HG03097 (cell line): ENCODE results near the gene SUPT16H.
"Not testable (repeated sequence)": the region's sequence is repeated elsewhere in the genome, so short reads cannot be mapped to it uniquely, and the experiment has no call there.

Source experiments
- ATAC-seq: cut with Tn5 transposase; IDR thresholded peaks from one replicate; pipeline ENCODE4 v1.9.1; 2021; ENCODE audit not compliant: unreplicated experiment, low FRiP score

SUPT16H gene

DNA sequence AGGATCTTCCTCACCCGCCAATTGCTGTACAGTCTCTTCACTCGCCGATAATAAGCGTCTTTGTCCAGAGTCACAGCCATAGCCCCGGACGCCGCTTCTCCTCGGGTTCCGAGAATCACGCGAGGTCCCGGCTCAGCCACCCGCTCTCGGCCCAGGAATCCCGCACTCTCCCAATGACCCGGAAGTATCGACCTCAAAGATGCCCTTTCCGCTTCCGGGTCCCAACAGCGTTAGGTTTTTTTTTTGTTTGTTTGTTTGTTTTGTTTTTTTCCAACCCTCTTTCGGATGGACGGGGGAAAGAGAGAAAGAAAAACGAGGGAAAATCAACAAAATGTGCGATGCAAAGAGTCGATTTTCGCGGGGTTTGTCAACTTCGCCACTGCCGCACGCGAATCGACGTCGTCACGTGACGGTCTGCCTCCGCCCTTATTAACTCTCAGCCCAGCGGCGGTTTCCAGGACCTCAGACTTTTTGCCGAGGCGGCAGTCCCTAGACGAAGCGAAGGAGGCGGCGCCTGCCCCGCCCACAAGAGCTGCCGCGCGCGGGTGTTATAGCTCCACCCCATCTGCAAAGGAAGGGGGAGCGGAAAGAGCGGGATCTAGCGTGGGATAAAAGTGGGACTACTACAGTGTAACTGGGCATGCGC, at the start of gene SUPT16H:
SUPT16H (minus strand) TSS at position 172 of the 646 bp plus-strand sequence; CDS start at position 80, 92 bp downstream.
- ATAC-seq: peak; percentile 84

DNA sequence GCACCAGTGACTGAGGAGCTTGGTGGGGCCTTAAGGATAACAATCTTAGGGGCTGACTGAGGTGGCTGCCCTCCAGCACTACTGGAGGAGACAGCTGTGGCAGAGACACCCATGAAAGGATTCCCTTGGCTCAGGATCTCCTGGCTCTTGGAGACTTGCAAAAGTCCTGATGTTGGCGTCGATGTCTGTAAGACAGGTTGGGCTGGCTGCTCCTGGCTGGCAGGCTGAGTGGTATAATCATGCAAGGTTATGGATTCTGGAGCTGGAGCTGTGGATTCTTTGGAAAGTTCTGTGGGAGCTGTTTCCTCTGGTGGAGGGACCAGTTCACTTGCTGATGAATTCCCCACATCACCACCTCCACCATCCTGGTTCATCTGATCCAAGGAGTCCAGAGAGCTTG, 47.3 kb upstream of the SUPT16H start:
- no peak for ATAC-seq

DNA sequence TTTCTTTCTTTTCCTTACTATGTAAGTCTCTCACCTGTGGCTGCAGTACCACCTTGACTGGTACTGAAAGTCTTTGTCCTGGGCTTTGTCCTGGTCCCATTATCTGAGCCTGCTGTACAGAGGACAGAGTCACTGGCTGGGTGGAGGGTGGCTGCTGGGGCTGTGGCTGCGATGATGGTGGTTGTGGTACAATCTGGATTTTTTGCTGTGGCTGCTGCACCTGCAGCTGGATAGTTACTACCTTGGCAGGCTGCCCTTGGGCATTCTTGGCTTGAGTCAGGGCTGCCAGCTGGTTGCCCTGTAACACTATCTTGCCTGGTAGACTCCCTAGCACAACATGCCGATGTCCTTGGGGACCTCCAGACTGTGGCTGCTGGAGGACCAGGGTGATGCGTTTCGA, 45.1 kb upstream of the SUPT16H start:
- ATAC-seq: no peak

DNA sequence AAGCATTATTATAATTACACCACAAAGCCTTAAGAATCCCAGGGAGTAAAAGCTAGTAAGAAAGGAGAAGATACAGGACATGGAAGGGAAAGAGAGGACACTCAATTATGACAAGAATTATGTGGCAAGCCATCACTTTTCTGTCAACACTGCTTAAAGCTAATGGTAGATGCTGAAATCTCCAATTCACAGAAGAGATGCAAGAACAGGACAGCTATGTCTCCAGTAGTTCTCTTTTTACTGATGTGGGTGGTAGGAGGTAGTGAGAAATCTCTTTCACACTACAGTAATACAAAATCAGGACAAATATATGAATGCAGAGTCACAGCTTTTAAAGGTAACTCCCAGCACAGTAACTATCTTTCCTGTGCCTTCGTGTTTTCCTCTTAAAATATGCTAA, 42.9 kb upstream of the SUPT16H start:
- ATAC-seq: no peak

DNA sequence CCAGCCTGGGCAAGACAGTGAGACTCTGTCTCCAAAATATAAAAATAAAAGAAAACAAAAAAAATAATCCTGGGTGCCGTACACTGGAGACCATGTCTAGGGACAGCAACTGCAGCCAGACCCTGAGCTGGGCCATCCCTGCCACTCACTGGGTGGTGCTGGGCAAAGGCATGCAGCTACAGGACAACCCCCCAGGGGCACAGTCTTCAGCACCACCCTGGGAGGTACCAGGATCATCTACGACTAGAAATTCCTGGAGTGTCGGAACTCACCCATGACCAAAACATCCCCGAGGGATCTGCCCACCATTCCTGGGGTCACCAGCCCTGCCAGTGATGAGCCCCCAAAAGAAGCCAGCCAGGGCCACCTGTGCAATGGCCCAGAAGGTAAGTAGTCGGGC, 35.7 kb upstream of the SUPT16H start:
- no peak for ATAC-seq

DNA sequence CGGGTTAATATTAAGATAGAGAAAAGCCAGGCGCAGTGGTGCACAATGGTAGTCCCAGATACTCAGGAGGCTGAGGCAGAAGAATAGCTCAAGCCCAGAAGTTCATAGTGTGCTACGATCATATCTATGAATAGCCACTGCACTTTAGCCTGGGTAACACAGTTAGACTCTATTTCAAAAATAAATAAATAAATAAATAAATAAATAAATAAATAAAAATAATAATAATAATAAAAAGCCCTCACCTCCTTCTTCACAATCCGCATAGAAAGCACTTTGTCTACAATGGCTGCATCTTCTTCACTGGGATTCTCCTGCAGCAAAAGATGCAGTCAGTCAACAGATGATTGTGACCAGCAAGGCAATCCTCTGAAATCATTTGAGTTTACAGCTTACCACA, 31.5 kb upstream of the SUPT16H start:
- ATAC-seq: no peak

DNA sequence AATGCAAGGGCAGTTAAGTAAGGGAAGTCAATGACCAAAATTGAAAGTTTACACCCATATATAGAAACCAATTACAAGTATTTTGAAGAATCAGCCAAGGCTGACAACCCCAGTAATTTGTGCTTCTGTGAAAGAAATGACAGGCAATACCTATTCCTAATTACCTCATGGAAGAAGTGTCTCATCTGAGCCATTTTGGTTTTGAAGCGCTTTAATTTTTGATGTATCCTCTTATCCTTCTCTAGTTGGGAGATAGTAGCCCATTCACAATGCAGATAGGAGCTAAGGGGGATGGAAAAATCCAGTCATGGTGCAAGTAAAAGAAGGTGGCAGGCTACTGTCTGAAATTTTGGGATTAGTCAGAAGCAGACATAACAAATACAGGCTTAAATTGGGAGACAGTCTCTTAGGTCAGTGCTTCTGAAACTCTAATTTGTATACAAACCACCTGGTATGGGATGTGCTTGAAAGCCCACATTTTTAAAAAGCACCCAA, 30.4 kb upstream of the SUPT16H start:
- no peak for ATAC-seq

DNA sequence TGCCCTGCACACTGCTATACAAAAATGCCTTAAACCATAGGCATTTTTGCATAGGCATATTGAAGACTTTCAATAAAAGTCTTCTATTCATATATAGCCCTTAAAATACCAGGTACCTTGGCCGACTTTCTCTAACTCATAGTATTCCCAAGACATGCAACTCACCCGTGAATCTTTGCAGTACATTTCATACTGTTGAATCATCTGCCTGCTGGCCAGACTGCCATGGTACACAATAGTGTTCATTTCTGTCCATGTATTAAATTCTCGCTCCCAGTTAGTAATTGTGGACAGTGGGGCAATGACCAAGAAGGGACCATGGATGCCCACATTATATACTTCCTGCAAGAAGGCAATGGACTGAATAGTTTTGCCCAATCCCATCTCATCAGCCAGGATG, 24.3 kb upstream of the SUPT16H start:
- ATAC-seq: no peak

DNA sequence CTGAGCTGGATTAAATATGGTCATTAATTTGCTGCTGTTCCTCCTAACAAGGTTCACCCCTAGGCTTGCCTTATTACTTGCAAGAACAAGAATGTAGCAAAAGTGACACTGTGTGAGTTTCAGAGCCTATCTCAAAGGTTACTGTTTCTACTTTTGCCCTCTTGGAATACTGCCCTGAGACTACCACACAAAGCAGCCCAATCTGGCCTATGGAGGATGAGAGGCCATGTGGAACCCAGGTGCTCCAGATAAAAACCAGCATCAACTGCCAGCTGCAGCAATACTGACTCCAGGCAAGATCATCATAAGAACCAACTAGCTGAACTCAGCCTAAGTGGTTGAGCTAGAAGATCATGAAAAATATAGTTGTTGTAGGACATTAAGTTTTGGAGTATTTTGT, 22.4 kb upstream of the SUPT16H start:
- ATAC-seq: no peak

DNA sequence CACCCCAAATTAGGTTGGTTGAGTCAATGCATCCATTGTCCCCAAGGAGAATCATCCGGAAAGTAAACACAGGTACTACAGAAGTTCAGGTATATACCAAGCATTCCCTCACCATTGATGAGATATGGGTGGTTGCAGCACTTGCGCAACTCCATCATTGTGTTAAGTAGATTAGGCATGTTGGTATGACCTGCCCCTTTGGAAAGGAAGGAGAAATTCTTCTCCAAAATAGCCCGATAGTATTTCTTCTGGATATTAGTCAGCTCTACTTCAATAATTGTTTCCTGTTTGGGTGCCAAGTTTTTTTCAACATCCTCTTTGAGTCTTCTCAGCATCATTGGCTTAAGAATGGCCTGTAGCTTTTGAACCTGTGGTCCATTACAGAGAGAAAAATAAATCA, 21.3 kb upstream of the SUPT16H start:
- ATAC-seq: no peak

DNA sequence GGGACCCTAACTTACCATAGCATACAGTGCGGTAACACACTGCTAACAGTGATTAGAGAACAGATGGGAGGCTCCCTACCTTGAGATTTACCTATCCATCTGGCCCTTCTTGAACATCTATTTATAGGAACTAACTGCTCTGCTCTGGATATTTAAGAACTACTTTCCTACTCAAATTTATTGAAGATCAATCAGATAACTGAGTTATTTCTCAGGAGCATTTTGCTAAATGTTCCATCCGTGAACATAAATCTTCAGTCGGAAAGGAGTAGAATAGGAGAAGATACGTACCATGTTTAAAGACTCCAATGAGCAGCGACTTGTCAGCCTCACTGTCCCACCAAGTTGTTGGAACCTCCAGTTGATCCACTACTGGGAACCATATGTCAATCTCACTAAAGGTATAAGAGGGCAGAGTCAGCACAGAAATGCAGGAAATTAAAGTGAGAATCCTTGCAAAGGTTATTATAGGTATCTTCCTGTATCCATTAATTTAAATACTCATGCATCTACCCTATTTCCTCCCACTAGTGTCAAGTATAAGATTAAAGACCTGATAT, 15.6 kb upstream of the SUPT16H start:
- ATAC-seq: no peak

DNA sequence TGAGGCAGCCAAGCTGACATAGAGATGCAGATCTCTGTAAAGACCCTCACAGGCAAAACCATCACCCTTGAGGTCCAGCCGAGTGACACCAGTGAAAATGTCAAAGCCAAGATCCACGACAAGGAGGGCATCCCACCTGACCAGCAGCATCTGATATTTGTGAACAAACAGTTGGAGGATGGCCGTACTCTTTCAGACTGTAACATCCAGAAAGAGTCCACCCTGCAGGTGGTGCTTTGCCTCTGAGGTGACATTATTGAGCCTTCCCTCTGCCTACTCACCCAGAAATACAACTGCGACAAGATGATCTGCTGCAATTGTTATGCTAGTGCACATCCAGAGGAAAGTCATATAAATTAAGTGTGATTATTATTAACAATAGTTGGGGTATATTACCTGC, 15.1 kb upstream of the SUPT16H start:
- ATAC-seq: no peak

DNA sequence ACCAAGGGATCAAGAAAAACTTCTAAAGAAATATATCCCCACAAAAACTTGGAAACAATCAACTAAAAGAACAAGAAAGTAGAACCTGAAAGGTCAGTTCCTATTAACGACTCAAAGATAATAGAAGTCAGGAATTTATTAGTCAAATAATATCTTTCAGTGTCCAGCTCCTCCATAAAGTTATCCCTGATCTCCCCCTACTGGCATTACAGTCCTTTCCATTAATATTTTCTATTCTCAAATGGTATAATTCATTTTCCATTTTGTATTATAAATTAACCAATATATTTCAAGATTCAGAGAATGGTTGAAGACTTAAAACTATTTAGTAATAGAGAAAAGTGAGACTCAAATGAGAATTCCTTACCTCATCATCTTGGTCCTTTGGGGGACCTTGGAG, 11.6 kb upstream of the SUPT16H start:
- no peak for ATAC-seq

DNA sequence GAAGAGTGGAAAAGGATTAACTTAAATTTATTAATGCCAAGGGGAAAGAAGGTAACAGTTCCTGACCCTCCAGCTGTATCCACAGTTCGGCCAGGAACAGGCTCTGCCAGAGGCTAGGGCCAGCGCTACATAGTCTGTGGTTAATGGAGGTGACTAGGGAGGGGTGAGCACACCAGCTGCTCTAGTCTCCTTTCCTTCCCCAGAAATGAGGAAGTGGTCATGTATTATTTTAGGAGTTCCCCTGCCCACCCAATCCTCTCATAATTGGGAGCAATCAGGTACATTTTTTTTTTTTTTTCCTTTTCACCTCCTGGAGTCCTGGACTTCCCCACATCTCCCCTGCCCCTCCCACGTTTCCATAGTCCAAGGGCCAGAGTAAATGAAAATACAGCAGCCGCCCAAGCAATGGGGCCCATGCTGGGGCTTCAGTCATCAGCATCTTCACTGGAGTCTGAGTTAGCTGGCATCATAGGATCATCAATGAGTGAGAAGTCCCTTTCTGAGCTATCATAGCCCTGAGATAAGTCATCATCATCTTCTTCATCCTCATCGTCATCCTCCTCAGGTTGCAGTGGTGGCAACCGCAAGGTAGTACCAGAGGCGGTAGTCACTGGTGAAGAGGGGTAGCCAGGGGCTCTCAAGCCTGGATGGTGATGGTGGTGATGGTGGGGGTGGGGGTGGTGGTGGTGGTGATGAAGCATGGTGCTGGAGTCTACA, 1.5 kb upstream of the SUPT16H start:
- no peak for ATAC-seq

DNA sequence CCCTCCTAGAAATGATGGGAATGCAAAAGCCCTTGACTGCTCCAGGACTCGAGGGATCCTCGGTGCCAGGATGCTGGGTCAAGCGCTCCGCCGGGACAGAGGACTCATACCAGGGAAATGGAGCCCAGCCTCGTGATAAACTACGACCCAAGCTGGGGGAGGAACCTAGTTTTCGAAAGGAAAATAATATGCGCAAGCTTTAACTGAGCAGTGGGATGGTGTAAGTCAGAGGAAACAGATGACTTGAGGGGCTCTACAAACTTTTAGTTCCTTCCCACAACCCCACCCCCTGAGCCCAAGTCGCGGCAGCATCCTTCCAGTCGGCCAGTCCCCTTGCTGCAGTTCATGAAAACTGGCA, 654 bp upstream of the SUPT16H start:
- peak; percentile 29 for ATAC-seq

DNA sequence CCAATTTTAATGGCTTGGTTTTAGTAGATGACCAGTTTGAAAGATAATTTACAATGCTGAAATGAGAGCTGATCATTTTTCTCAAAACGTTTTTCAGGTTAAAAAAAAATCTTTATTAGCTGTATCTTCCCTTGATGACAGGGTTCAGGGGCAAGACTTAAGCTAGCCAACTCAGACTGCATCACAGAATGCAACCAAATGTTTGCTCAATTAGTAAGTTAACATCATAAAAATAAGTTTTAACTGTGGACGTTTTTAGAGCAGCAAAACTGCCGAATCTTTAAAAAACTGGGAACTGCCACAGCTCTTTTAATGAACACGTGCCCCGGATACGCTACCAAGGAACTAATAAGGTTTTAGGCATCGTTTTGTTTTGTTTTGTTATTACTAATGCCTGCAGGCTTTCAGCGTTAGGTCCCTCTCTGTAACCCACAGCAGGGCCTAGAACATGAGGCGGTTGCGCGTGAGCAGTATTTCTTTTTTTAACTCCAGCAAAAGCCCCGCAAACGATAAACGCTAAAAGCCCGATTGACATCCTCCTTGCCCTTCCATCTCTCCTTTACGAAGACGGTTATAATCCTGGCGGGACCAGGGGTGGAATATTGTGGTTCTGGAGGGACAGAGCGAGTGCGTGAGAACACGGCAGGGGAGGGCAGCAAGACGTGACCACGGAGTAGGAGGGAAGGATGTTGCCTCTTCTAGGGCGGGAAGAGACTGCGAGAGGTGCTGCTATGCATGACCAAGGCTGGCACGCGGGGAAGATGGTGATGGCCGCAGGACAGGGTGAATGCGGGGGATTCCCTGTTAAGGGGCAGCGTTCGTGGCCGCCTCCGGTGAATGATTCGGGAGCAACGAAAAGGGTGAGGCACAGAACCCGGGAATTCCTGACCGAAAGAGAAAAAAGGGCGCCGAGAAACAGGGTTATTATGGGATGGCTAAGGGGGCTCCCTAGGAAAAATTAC, 652 bp downstream of the SUPT16H start:
- peak; percentile 31 for ATAC-seq

DNA sequence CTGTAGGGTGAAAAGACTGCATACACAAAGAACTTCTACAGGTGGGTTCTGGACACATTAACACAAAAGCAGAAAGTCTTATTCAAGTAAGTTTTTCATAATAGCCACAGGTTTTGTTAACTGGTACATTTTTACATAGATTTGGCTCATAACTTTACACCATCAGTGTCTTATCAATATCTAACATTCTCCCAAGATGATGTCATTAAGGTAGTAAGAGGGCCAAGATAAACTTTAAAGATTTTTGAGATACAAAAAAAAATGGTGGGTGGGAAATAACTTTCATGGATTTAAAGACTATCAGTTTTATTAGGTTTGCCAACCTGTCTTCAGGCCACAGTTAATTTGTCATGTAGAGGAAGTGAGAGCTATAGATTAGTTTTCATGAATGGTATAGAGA, 1.7 kb downstream of the SUPT16H start:
- no peak for ATAC-seq

DNA sequence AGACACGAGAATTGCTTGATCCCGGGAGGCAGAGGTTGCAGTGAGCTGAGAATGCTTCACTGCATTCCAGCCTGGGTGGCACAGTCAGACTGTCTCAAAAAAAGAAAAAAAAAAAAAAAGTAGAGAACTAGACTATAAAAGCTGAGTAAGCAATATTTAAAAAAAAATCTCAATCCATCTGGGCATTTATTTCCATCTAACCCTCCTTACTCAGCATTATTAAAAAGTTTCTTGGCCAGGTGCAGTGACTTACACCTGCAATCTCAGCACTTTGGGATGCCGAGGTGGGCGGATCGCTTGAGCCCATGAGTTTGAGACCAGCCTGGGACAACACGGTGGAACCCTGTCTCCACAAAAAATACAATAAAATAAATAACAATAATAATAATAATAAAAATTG, 4.5 kb downstream of the SUPT16H start:
- ATAC-seq: no peak

DNA sequence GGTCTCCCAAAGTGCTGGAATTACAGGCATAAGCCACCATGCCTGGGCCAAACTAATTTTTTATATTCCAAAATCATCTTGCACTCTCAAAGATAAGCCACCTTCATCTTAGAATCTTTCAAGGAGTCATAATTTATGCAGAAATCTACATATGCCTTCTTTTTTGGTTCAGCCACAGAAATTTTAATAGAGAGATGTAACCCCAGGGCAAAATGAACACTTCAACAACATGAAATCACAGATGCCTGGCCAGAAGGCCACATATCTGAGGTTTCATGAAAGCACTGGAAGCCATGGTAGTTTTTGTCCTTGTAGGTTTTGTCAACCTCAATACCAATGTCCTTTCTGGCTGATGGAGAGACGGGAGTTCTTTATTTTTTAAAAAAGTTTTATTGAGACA, 9.8 kb downstream of the SUPT16H start:
- no peak for ATAC-seq

DNA sequence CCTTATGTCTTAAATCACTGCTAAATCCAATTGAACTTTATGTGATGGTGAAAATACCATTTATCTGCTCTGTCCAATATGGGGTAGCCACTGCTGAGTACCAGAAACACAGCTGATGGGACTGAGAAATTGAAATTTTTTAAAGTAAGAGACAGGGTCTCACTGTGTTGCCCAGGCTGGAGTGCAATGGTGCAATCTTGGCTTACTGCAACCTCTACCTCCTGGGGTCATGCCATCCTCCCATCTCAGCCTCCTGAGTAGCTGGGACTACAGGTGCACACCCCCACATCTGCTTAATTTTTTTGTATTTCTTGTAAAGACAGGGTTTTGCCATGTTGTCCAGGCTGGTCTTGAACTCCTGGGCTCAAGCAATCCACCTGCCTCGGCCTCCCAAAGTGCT, 11.0 kb downstream of the SUPT16H start:
- ATAC-seq: not testable (repeated sequence)
